ENCODE data around the gene DCAF6. TPM values are rescaled to one million over a fixed set of nuclear protein-coding genes. Genes with fewer than 3 reads are reported as not detected.

Gene DCAF6
- total RNA-seq, 2 donors from 2014 or later = 21.4 to 32.3 TPM

DNA sequence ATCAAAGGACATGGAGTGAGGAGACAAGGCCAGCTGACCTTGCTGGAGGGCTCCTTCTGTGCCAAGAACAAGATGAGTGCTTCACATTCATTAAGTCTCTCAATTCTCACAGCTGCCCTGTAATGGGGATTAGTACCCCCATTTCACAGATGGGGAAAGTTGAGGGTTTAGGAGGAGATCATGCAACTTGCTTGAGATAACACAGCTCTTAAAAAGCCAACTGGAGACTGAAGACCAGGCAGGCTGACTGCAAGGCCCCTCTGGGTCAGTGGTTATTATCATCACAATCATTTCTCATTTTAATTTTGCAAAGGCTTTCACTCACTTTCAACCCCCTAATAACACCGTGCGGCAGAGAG lies 153.5 kb downstream of the DCAF6 start:
- Histone ChIP-seq H3K4me1 (ENCODE audit: control insufficient read depth, insufficient read depth, low read length) (peaks cover 28% of the 10 kb centered on the region), H3K9me3 (ENCODE audit: control insufficient read depth, low read length) (no peaks in the 10 kb centered on the region), H3K27ac (ENCODE audit: low read depth, low read length) (no peak overlapping the region), H3K27me3 (ENCODE audit: control insufficient read depth, insufficient read depth, low read length, poor library complexity, severe bottlenecking) (no peaks in the 10 kb centered on the region), H3K4me3 (ENCODE audit: low read length) (no peak overlapping the region), H3K9ac (ENCODE audit: extremely low read depth, low read length, poor library complexity, severe bottlenecking) (no peak overlapping the region), H3K36me3 (ENCODE audit: control insufficient read depth, insufficient read depth, low read length) (peaks cover 71% of the 10 kb centered on the region)
- no peaks in the 10 kb centered on the region for H3K9me3 Mint-ChIP-seq
- H3K36me3 Mint-ChIP-seq (ENCODE audit: low read depth) = peaks cover 37% of the 10 kb centered on the region
- 93 to 100% methylated on average over 2 of the region's 2 CpGs for WGBS, 2 experiments (ENCODE audit: insufficient coverage in 1 of 2, insufficient read length in 1 of 2)
- DNase-seq = no peak
- no peak overlapping the region for H3K27ac Mint-ChIP-seq
- no peaks in the 10 kb centered on the region for H3K27me3 Mint-ChIP-seq (ENCODE audit: insufficient read depth)
- peaks cover 26% of the 10 kb centered on the region for H3K4me1 Mint-ChIP-seq
- TF ChIP-seq, protein P1, sequence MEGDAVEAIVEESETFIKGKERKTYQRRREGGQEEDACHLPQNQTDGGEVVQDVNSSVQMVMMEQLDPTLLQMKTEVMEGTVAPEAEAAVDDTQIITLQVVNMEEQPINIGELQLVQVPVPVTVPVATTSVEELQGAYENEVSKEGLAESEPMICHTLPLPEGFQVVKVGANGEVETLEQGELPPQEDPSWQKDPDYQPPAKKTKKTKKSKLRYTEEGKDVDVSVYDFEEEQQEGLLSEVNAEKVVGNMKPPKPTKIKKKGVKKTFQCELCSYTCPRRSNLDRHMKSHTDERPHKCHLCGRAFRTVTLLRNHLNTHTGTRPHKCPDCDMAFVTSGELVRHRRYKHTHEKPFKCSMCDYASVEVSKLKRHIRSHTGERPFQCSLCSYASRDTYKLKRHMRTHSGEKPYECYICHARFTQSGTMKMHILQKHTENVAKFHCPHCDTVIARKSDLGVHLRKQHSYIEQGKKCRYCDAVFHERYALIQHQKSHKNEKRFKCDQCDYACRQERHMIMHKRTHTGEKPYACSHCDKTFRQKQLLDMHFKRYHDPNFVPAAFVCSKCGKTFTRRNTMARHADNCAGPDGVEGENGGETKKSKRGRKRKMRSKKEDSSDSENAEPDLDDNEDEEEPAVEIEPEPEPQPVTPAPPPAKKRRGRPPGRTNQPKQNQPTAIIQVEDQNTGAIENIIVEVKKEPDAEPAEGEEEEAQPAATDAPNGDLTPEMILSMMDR (conservative IDR thresholded peaks at IDR 0.05) = no peak
- no peak overlapping the region for H3K4me3 Mint-ChIP-seq

DNA sequence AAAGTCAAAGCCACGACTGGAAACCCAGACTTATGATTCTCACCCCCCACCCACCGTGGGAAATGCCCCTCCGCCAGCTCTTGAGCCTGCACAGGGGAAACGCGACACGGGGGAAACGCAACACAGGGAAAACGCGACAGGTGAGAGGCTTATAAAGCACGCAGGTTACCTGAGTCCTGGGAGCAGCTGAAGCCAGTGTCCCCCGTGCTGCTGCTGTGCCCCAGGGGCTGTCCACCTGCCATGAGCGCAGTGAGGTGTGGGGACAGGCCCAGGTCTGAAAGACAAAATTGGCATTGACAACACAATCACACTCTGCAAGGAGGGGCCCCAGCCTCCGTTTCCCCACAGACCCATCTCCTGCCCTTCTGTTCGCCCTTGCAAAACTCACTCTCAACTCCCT lies 153.9 kb downstream of the DCAF6 start:
- TF ChIP-seq, protein P1 (conservative IDR thresholded peaks at IDR 0.05) = no peak
- no peak overlapping the region for H3K27ac Mint-ChIP-seq
- H3K4me1 Mint-ChIP-seq = peaks cover 26% of the 10 kb centered on the region
- Histone ChIP-seq H3K27ac (ENCODE audit: low read depth, low read length) (no peak overlapping the region), H3K27me3 (ENCODE audit: control insufficient read depth, insufficient read depth, low read length, poor library complexity, severe bottlenecking) (no peaks in the 10 kb centered on the region), H3K9ac (ENCODE audit: extremely low read depth, low read length, poor library complexity, severe bottlenecking) (no peak overlapping the region), H3K4me3 (ENCODE audit: low read length) (no peak overlapping the region), H3K9me3 (ENCODE audit: control insufficient read depth, low read length) (no peaks in the 10 kb centered on the region), H3K4me1 (ENCODE audit: control insufficient read depth, insufficient read depth, low read length) (peaks cover 28% of the 10 kb centered on the region), H3K36me3 (ENCODE audit: control insufficient read depth, insufficient read depth, low read length) (peaks cover 71% of the 10 kb centered on the region)
- no peak for DNase-seq
- H3K27me3 Mint-ChIP-seq (ENCODE audit: insufficient read depth) = no peaks in the 10 kb centered on the region
- no peaks in the 10 kb centered on the region for H3K9me3 Mint-ChIP-seq
- peaks cover 39% of the 10 kb centered on the region for H3K36me3 Mint-ChIP-seq (ENCODE audit: low read depth)
- 94 to 96% methylated on average over 5 to 14 of the region's 14 CpGs for WGBS, 2 experiments (ENCODE audit: insufficient coverage in 1 of 2, insufficient read length in 1 of 2)
- no peak overlapping the region for H3K4me3 Mint-ChIP-seq

DNA sequence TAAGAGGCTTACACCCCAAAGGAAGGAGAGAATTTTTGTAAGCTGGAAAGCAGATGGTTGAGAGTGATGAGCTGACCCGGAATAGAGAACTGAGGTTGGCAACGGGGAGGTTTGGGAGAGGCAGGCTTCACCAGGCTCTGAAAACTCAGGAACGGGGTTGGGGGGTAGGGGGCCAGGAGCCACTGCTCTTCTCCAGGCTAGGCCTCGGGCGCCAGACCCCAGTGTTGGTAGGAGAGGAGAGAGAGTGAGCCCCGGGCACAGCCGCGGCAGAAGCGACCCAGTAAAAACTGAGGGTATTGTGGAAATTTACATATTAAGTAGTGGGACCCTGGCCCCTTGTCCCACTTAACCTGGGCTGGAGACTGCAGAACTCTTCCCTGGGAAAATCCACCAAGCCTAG lies 154.6 kb downstream of the DCAF6 start:
- Histone ChIP-seq H3K9ac (ENCODE audit: extremely low read depth, low read length, poor library complexity, severe bottlenecking) (no peak overlapping the region), H3K4me3 (ENCODE audit: low read length) (no peak overlapping the region), H3K27me3 (ENCODE audit: control insufficient read depth, insufficient read depth, low read length, poor library complexity, severe bottlenecking) (no peaks in the 10 kb centered on the region), H3K36me3 (ENCODE audit: control insufficient read depth, insufficient read depth, low read length) (peaks cover 69% of the 10 kb centered on the region), H3K4me1 (ENCODE audit: control insufficient read depth, insufficient read depth, low read length) (peaks cover 28% of the 10 kb centered on the region), H3K9me3 (ENCODE audit: control insufficient read depth, low read length) (no peaks in the 10 kb centered on the region), H3K27ac (ENCODE audit: low read depth, low read length) (no peak overlapping the region)
- Mint-ChIP-seq H3K9me3 (no peaks in the 10 kb centered on the region), H3K27me3 (ENCODE audit: insufficient read depth) (no peaks in the 10 kb centered on the region), H3K4me3 (no peak overlapping the region), H3K4me1 (peaks cover 26% of the 10 kb centered on the region), H3K27ac (no peak overlapping the region), H3K36me3 (ENCODE audit: low read depth) (peaks cover 41% of the 10 kb centered on the region)
- no peak for DNase-seq
- TF ChIP-seq, protein P1 (conservative IDR thresholded peaks at IDR 0.05) = no peak
- WGBS, 2 experiments (ENCODE audit: insufficient coverage in 1 of 2, insufficient read length in 1 of 2) = 97% methylated on average over 9 of the region's 9 CpGs; no CpG with 5 or more reads in 1 of the 2 experiments

All from endodermal cell (in vitro differentiated cells).